Left renal pelvis (tissue), 4 donors: ENCODE data around the gene PTPRE. TPM values are rescaled to one million over a fixed set of nuclear protein-coding genes. Genes with fewer than 3 reads are reported as not detected.

Experiments used
- DNase-seq, 4 donors: peaks; one replicate each; pipeline ENCODE4 v3.0.0-alpha.2; 2013; ENCODE audit warnings: low read depth in 4 of 4, low spot score in 3 of 4
- polyA plus RNA-seq, 4 donors: library from polyadenylated mRNA; unstranded; fragments of 120-200 nt; gene quantifications; one replicate each; pipeline ENCODE4 v1.2.1, GENCODE V29; 2013; ENCODE audit not compliant: insufficient read length in 4 of 4

PTPRE gene
- polyA plus RNA-seq, 4 donors, result 4.0 to 8.0 (median 6.6) TPM

GRCh38 chr10:128066870-128067382, 160.0 kb downstream of the PTPRE start:
- DNase-seq, result no peak

- DNase-seq, result no peak
Observed at GRCh38 chr10:128067691-128068397, 160.9 kb downstream of the PTPRE start.

- no peak for DNase-seq
Observed at GRCh38 chr10:128068398-128069285, 161.7 kb downstream of the PTPRE start.

GRCh38 chr10:128069351-128070051, 162.6 kb downstream of the PTPRE start:
- peak; percentile 40 to 57 (median 53) for DNase-seq

GRCh38 chr10:128070161-128070560, 163.3 kb downstream of the PTPRE start:
- DNase-seq, result no peak

- DNase-seq, result no peak
Observed at GRCh38 chr10:128070721-128071416, 164.0 kb downstream of the PTPRE start.

GRCh38 chr10:128071417-128071782, 164.5 kb downstream of the PTPRE start:
- no peak for DNase-seq

- DNase-seq, result no peak
Observed at GRCh38 chr10:128072046-128072445, 165.1 kb downstream of the PTPRE start.

GRCh38 chr10:128072941-128073645, 166.2 kb downstream of the PTPRE start:
- DNase-seq, result no peak

- DNase-seq, result no peak
Observed at GRCh38 chr10:128073890-128074289, 167.0 kb downstream of the PTPRE start.

- no peak for DNase-seq
Observed at GRCh38 chr10:128074589-128074988, 167.7 kb downstream of the PTPRE start.

- DNase-seq, result no peak
Observed at GRCh38 chr10:128077155-128077875, 170.4 kb downstream of the PTPRE start.

GRCh38 chr10:128078136-128078969, 171.4 kb downstream of the PTPRE start:
- DNase-seq, result no peak

- DNase-seq, result no peak
Observed at GRCh38 chr10:128080231-128080630, 173.3 kb downstream of the PTPRE start.

GRCh38 chr10:128080641-128081040, 173.7 kb downstream of the PTPRE start:
- no peak for DNase-seq

GRCh38 chr10:128081222-128081621, 174.3 kb downstream of the PTPRE start:
- no peak for DNase-seq

- no peak for DNase-seq
Observed at GRCh38 chr10:128081720-128082119, 174.8 kb downstream of the PTPRE start.

- DNase-seq, result no peak
Observed at GRCh38 chr10:128083191-128083895, 176.4 kb downstream of the PTPRE start.
